GM12801 (cell line): Measurements from ENCODE around the gene BPI.

Experiments used
- CTCF ChIP-seq: IDR thresholded peaks from one replicate; pipeline ENCODE4 v1.5.1; 2011; ENCODE audit warnings: control low read depth; ENCODE audit not compliant: insufficient read length; ENCODE audit errors: extremely low read depth

The BPI gene

GRCh38 chr20:38293491-38294065 lies 10.4 kb upstream of the BPI start:
- no peak for TF ChIP-seq CTCF

- TF ChIP-seq CTCF: no peak
Measured at GRCh38 chr20:38294076-38294591, 9.8 kb upstream of the BPI start.

- TF ChIP-seq CTCF: no peak
Measured at GRCh38 chr20:38295811-38296210, 8.1 kb upstream of the BPI start.

- TF ChIP-seq CTCF: no peak
Measured at GRCh38 chr20:38296433-38296832, 7.5 kb upstream of the BPI start.

- TF ChIP-seq CTCF: no peak
Measured at GRCh38 chr20:38297916-38298674, 5.9 kb upstream of the BPI start.

GRCh38 chr20:38298768-38299288 lies 5.1 kb upstream of the BPI start:
- TF ChIP-seq CTCF: no peak

- TF ChIP-seq CTCF: no peak
Measured at GRCh38 chr20:38299963-38300362, 4.0 kb upstream of the BPI start.
